HepG2 (cell line): Measurements from ENCODE around the gene IDNK. TPM values are rescaled to one million over a fixed set of nuclear protein-coding genes. Genes with fewer than 3 reads are reported as not detected.
A peak's percentile ranks its signal among the peaks of the same experiment; 100 is the strongest.

Experiments
- E2F1 ChIP-seq: sonication (generic); formaldehyde crosslinking; IDR thresholded peaks from 2 replicates; pipeline ENCODE4 v1.5.0; 2020; ENCODE audit warnings: missing genetic modification reagents
- HMGXB4 ChIP-seq, 2 experiments: sonication (generic) in 1 of 2; formaldehyde crosslinking in 1 of 2; IDR thresholded peaks; 2 replicates each; pipeline versions ENCODE4 v1.4.0 to v1.6.1; 2018 to 2020; ENCODE audit warnings: missing genetic modification reagents in 2 of 2, borderline replicate concordance in 1 of 2, low read depth in 1 of 2, mild to moderate bottlenecking in 1 of 2, missing biosample characterization in 1 of 2
- HOXA9 ChIP-seq: sonication (generic); formaldehyde crosslinking; IDR thresholded peaks from 2 replicates; pipeline ENCODE4 v1.8.1; 2022; ENCODE audit warnings: missing genetic modification reagents, mild to moderate bottlenecking, moderate library complexity, borderline replicate concordance
- RFX5 ChIP-seq: IDR thresholded peaks from 2 replicates; pipeline ENCODE4 v1.6.1; 2011; ENCODE audit warnings: low read depth, low read length, improper control_type of control experiment
- SOX13 ChIP-seq, 3 experiments: fragments of 450-650 bp in 1 of 3; sonication (generic) in 1 of 3; formaldehyde crosslinking in 1 of 3; IDR thresholded peaks in 2 of 3; conservative IDR thresholded peaks in 1 of 3; 2 replicates each; pipeline versions ENCODE4 v1.5.0 to v1.6.1; 2016 to 2020; ENCODE audit warnings: antibody characterized with exemption in 1 of 3, mild to moderate bottlenecking in 1 of 3, missing compliant biosample characterization in 1 of 3, missing genetic modification reagents in 1 of 3, moderate library complexity in 1 of 3
- STAT6 ChIP-seq: sonication (generic); formaldehyde crosslinking; IDR thresholded peaks from 2 replicates; pipeline ENCODE4 v1.4.0; 2020; ENCODE audit warnings: missing genetic modification reagents, mild to moderate bottlenecking, borderline replicate concordance
- TCF7 ChIP-seq: sonication (generic); IDR thresholded peaks from 2 replicates; pipeline ENCODE4 v1.6.1; 2016; ENCODE audit warnings: antibody characterized with exemption, low read depth
- THAP9 ChIP-seq: sonication (generic); formaldehyde crosslinking; IDR thresholded peaks from 2 replicates; pipeline ENCODE4; 2020; ENCODE audit warnings: missing genetic modification reagents, mild to moderate bottlenecking, borderline replicate concordance
- ZBTB20 ChIP-seq: sonication (generic); formaldehyde crosslinking; IDR thresholded peaks from 2 replicates; pipeline ENCODE4 v1.8.1; 2023; ENCODE audit warnings: missing genetic modification reagents, low read depth, mild to moderate bottlenecking, borderline replicate concordance
- ZGPAT ChIP-seq: IDR thresholded peaks from 2 replicates; pipeline ENCODE4 v1.6.1; 2016; ENCODE audit warnings: mild to moderate bottlenecking
- ZNF12 ChIP-seq: sonication (generic); formaldehyde crosslinking; IDR thresholded peaks from 2 replicates; pipeline ENCODE4 v1.5.0; 2020; ENCODE audit warnings: missing genetic modification reagents
- ZNF576 ChIP-seq: sonication (generic); formaldehyde crosslinking; IDR thresholded peaks from 2 replicates; pipeline ENCODE4 v1.4.0; 2020; ENCODE audit warnings: mild to moderate bottlenecking, missing genetic modification reagents
- ZNF891 ChIP-seq: sonication (generic); formaldehyde crosslinking; IDR thresholded peaks from 2 replicates; pipeline ENCODE4 v1.5.0; 2020; ENCODE audit warnings: mild to moderate bottlenecking, missing genetic modification reagents
- ZSCAN22 ChIP-seq: sonication (generic); formaldehyde crosslinking; IDR thresholded peaks from 2 replicates; pipeline ENCODE4 v1.4.0; 2020; ENCODE audit warnings: mild to moderate bottlenecking, missing genetic modification reagents
- ZSCAN29 ChIP-seq: sonication (generic); formaldehyde crosslinking; conservative IDR thresholded peaks from 2 replicates; pipeline ENCODE4 v1.4.0; 2020; ENCODE audit warnings: mild to moderate bottlenecking, missing genetic modification reagents
- polyA plus RNA-seq, 8 experiments: library from polyadenylated mRNA; depleted of rRNA in 3 of 8; stranded (reverse) in 7 of 8; unstranded in 1 of 8; fragments of >200 nt; fragmentation: Illumina TruSeq in 4 of 8; extraction: Trizol in 4 of 8; gene quantifications; 2 replicates each; pipeline versions ENCODE4 v1.2.1 to v1.2.3, GENCODE V29; 2011 to 2016; ENCODE audit warnings: low read depth in 4 of 8, missing spikeins in 1 of 8, mixed read lengths in 1 of 8; ENCODE audit not compliant: insufficient read depth in 1 of 8
- total RNA-seq, 5 experiments: library from RNA; depleted of rRNA; stranded (reverse); fragments of >200 nt; fragmentation: Illumina TruSeq; extraction: Trizol; gene quantifications; 2 replicates each; pipeline ENCODE4 v1.2.3, GENCODE V29; 2016; ENCODE audit warnings: low read depth in 1 of 5

Gene IDNK
- total and polyA plus RNA-seq, 2 of the 13 experiments (the other 11 are each of a cell fraction or from before 2014, with no cell fraction given) = 3.1 to 4.8 TPM

- TF ChIP-seq STAT6 (CRISPR knock-in tag) (0 out of 2 replicates have a peak, but pooled peaks have one; percentile 53), ZNF12 (no peak), HOXA9 (no peak), TCF7 (peak; percentile 86), RFX5 (no peak), ZSCAN29 (CRISPR knock-in tag) (0 out of 2 replicates have a peak, but pooled peaks have one; percentile 58), ZBTB20 (CRISPR knock-in tag) (no peak), SOX13 (IDR thresholded peaks at IDR 0.05) (no peak), SOX13 (CRISPR knock-in tag; conservative IDR thresholded peaks at IDR 0.05 in 1 of 2, IDR thresholded peaks at IDR 0.05 in 1 of 2) (peak in 1 of 2 experiments; percentile 49; a peak in 2 of 4 replicates), ZGPAT (peak; percentile 54; the same call in 1 of the 2 replicates), HMGXB4 (CRISPR knock-in tag; IDR thresholded peaks at IDR 0.05; ENCODE audit: borderline replicate concordance in 1 of 2, low read depth in 1 of 2) (peak; percentile 23 to 63; a peak in 2 of 4 replicates), ZNF576 (CRISPR knock-in tag) (no peak), THAP9 (0 out of 2 replicates have a peak, but pooled peaks have one; percentile 32), ZSCAN22 (CRISPR knock-in tag) (no peak), E2F1 (CRISPR knock-in tag) (no peak), ZNF891 (CRISPR knock-in tag) (0 out of 2 replicates have a peak, but pooled peaks have one; percentile 25)
These were observed 1.9 kb upstream of the IDNK start (continued) for GRCh38 chr9:83620841-83621636.
